Esophagus squamous epithelium (tissue), 4 donors: ENCODE measurements around the gene OR5AN1.

ENCODE experiments used
- POLR2A ChIP-seq, 4 donors: fragments of 450-650 bp; IDR thresholded peaks; one replicate each; pipeline ENCODE4 v1.6.1; 2017; ENCODE audit warnings: antibody characterized with exemption in 4 of 4, mild to moderate bottlenecking in 4 of 4, moderate library complexity in 3 of 4
- TF ChIP-seq, protein P1 (sequence below), 6 experiments: fragments of 450-650 bp in 4 of 6; fragments of 200-600 bp in 2 of 6; sonication (generic) in 2 of 6; IDR thresholded peaks; one replicate each; pipeline ENCODE4 v1.5.1; 2016 to 2019; ENCODE audit warnings: antibody characterized with exemption in 6 of 6, mild to moderate bottlenecking in 4 of 6, moderate library complexity in 4 of 6

DNA sequence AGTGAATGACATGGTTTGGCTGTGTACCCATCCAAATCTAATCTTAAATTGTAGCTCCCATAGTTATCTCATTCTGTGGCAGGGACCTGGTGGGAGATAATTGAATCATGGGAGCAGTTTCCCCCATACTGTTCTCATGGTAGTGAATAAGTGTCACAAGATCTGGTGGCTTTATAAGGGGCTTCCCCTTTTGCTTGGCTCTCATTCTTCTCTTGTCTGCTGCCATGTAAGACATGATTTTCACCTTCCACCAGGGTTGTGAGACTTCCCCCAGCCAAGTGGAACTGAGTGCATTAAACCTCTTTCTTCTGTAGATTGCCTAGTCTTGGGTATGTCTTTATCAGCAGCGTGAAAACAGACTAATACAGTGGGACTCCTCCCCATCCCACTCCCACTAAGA lies 56.4 kb downstream of the OR5AN1 start:
- TF ChIP-seq, protein P1, sequence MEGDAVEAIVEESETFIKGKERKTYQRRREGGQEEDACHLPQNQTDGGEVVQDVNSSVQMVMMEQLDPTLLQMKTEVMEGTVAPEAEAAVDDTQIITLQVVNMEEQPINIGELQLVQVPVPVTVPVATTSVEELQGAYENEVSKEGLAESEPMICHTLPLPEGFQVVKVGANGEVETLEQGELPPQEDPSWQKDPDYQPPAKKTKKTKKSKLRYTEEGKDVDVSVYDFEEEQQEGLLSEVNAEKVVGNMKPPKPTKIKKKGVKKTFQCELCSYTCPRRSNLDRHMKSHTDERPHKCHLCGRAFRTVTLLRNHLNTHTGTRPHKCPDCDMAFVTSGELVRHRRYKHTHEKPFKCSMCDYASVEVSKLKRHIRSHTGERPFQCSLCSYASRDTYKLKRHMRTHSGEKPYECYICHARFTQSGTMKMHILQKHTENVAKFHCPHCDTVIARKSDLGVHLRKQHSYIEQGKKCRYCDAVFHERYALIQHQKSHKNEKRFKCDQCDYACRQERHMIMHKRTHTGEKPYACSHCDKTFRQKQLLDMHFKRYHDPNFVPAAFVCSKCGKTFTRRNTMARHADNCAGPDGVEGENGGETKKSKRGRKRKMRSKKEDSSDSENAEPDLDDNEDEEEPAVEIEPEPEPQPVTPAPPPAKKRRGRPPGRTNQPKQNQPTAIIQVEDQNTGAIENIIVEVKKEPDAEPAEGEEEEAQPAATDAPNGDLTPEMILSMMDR (IDR thresholded peaks at IDR 0.05) = no peak
- TF ChIP-seq POLR2A (IDR thresholded peaks at IDR 0.05) = no peak
